ENCODE data around the gene HRH1.

Gene HRH1

GRCh38 chr3:11283139-11283475, 128.8 kb downstream of the HRH1 start:
- no peaks in the 10 kb centered on the region for H3K4me1 Mint-ChIP-seq
- TF ChIP-seq CTCF (IDR thresholded peaks at IDR 0.05): no peak
- no peak for DNase-seq
- H3K27ac Mint-ChIP-seq: no peak overlapping the region
- H3K4me3 Mint-ChIP-seq: no peak overlapping the region
- peaks cover 14% of the 10 kb centered on the region for H3K36me3 Mint-ChIP-seq (ENCODE audit: low read depth)
- H3K9me3 Mint-ChIP-seq: no peaks in the 10 kb centered on the region
- no peaks in the 10 kb centered on the region for H3K27me3 Mint-ChIP-seq (ENCODE audit: low read depth, poor library complexity)

- no peak for TF ChIP-seq CTCF (IDR thresholded peaks at IDR 0.05)
- Mint-ChIP-seq H3K4me3 (no peak overlapping the region), H3K27me3 (ENCODE audit: low read depth, poor library complexity) (no peaks in the 10 kb centered on the region), H3K9me3 (no peaks in the 10 kb centered on the region), H3K36me3 (ENCODE audit: low read depth) (peaks cover 8% of the 10 kb centered on the region), H3K4me1 (no peaks in the 10 kb centered on the region), H3K27ac (no peak overlapping the region)
- no peak for DNase-seq
Measured at GRCh38 chr3:11284011-11284410, 129.7 kb downstream of the HRH1 start.

GRCh38 chr3:11285471-11285870, 131.2 kb downstream of the HRH1 start:
- Mint-ChIP-seq H3K4me3 (no peak overlapping the region), H3K36me3 (ENCODE audit: low read depth) (peaks cover 8% of the 10 kb centered on the region), H3K4me1 (no peaks in the 10 kb centered on the region), H3K9me3 (no peaks in the 10 kb centered on the region), H3K27me3 (ENCODE audit: low read depth, poor library complexity) (no peaks in the 10 kb centered on the region), H3K27ac (no peak overlapping the region)
- TF ChIP-seq CTCF (IDR thresholded peaks at IDR 0.05): no peak
- DNase-seq: no peak

GRCh38 chr3:11287404-11287803, 133.1 kb downstream of the HRH1 start:
- no peak for DNase-seq
- no peak overlapping the region for H3K4me3 Mint-ChIP-seq
- H3K27ac Mint-ChIP-seq: peak overlapping the region; percentile 77
- TF ChIP-seq CTCF (IDR thresholded peaks at IDR 0.05): no peak
- no peaks in the 10 kb centered on the region for H3K9me3 Mint-ChIP-seq
- no peaks in the 10 kb centered on the region for H3K27me3 Mint-ChIP-seq (ENCODE audit: low read depth, poor library complexity)
- H3K36me3 Mint-ChIP-seq (ENCODE audit: low read depth): peaks cover 14% of the 10 kb centered on the region
- peaks cover 12% of the 10 kb centered on the region for H3K4me1 Mint-ChIP-seq

- peaks cover 12% of the 10 kb centered on the region for H3K4me1 Mint-ChIP-seq
- no peak overlapping the region for H3K27ac Mint-ChIP-seq
- no peaks in the 10 kb centered on the region for H3K9me3 Mint-ChIP-seq
- no peak for TF ChIP-seq CTCF (IDR thresholded peaks at IDR 0.05)
- H3K36me3 Mint-ChIP-seq (ENCODE audit: low read depth): peaks cover 15% of the 10 kb centered on the region
- DNase-seq: no peak
- no peak overlapping the region for H3K4me3 Mint-ChIP-seq
- no peaks in the 10 kb centered on the region for H3K27me3 Mint-ChIP-seq (ENCODE audit: low read depth, poor library complexity)
Measured at GRCh38 chr3:11288021-11288491, 133.8 kb downstream of the HRH1 start.

GRCh38 chr3:11288786-11289637, 134.7 kb downstream of the HRH1 start:
- Mint-ChIP-seq H3K27me3 (ENCODE audit: low read depth, poor library complexity) (no peaks in the 10 kb centered on the region), H3K4me3 (no peak overlapping the region), H3K9me3 (no peaks in the 10 kb centered on the region), H3K36me3 (ENCODE audit: low read depth) (peaks cover 15% of the 10 kb centered on the region), H3K4me1 (peaks cover 12% of the 10 kb centered on the region), H3K27ac (no peak overlapping the region)
- TF ChIP-seq CTCF (IDR thresholded peaks at IDR 0.05): no peak
- DNase-seq: no peak
